GM12891 (cell line): ENCODE results near the gene MYH16.
"Not testable (repeated sequence)": the region's sequence is repeated elsewhere in the genome, so short reads cannot be mapped to it uniquely, and the experiment has no call there.

Experiments used
- DNase-seq: peaks from one replicate; pipeline ENCODE4 v3.0.0; 2011; ENCODE audit warnings: low spot score; ENCODE audit not compliant: insufficient read length
- FAIRE-seq: peaks from 2 replicates; lab custom pipeline; 2011; peaks lifted over from hg19 to GRCh38; lab: Jason Lieb, UNC
- PAX5 ChIP-seq: IDR thresholded peaks from 2 replicates; pipeline ENCODE4 v1.6.1; 2011; ENCODE audit warnings: low read length, moderate library complexity, mild to moderate bottlenecking; ENCODE audit not compliant: insufficient read depth, severe bottlenecking
- POLR2A ChIP-seq: IDR thresholded peaks from 2 replicates; pipeline ENCODE4 v1.6.1; 2011; ENCODE audit warnings: low read depth, low read length, control low read depth
- POLR2AphosphoS5 ChIP-seq: IDR thresholded peaks from 2 replicates; pipeline ENCODE4 v1.6.1; 2011; ENCODE audit warnings: low read depth, low read length, control low read depth
- POU2F2 ChIP-seq: IDR thresholded peaks from 2 replicates; pipeline ENCODE4 v1.6.1; 2011; ENCODE audit warnings: low read depth, mild to moderate bottlenecking, control low read depth, low read length, moderate library complexity
- SPI1 ChIP-seq: IDR thresholded peaks from 2 replicates; pipeline ENCODE4 v1.6.1; 2011; ENCODE audit warnings: low read depth, low read length, control low read depth
- TAF1 ChIP-seq: IDR thresholded peaks from 2 replicates; pipeline ENCODE4 v1.6.1; 2011; ENCODE audit warnings: low read depth, low read length, control low read depth

Gene MYH16

DNA sequence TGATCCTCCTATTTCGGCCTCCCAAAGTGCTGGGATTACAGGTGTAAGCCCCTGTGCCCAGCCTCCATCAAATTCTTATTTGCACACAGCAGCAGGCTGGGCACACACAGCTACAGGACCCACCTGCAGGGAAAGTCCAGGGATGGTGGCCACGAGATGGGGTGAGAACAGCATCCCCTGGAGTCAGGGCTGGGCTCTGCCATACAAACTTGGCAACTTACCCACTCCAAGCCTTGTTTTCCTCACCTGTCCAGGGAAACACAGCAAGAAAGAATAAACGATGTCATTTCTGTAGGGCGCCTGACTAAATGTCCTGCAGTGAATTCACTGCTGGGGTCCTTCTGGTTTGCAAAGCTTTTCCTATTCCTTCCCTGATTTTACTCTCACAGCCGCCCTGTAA lies 5.5 kb downstream of the MYH16 start:
- no peak for FAIRE-seq
- DNase-seq, result no peak
- TF ChIP-seq POLR2A (no peak), TAF1 (no peak), SPI1 (no peak), POLR2AphosphoS5 (no peak), POU2F2 (no peak), PAX5 (no peak)

DNA sequence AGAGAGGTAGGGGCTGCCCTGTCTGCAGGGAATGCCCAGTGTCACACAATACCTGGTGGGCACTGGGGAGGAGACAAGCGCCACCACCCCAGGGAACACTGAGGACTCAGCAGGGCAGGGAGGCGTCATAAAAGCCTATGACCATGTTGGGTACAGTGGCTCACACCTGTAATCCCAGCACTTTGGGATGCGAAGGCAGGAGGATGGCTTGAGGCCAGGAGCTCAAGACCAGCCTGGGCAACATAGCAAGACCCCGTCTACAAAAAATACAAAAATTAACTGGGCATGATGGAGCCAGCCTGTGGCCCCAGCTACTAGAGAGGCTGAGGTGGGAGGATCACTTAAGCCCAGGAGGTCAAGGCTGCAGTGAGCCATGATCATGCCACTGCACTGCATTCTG lies 11.5 kb downstream of the MYH16 start:
- not testable (repeated sequence) for DNase-seq, FAIRE-seq

DNA sequence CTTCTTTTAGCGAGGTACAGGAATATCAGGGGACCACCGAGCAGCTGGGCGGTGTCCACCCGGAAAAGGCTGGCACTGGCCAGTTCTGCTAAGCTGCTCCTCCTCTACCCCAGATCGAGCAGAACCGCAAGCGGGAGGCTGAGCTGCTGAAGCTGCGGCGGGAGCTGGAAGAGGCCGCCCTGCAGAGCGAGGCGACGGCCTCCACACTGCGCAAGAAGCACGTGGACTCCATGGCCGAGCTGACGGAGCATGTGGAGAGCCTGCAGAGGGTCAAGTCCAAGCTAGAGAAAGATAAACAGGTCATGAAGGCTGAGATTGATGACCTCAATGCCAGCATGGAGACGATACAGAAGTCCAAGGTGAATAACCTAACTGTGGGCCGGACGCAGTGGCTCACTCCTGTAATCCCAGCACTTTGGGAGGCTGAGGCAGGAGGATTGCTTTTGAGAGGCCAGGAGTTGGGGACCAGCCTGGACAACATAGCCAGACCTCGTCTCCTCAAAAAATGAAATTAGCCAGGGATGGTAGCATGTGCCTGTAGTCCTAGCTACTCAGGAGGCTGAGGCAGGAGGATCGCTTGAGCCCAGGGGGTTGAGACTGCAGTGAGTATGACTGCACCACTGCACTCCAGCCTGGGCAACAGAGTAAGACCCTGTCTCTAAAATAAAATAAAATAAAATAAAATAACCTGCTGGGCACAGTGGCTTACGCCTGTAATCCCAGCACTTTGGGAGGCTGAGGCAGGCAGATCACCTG lies 15.3 kb downstream of the MYH16 start:
- DNase-seq, result no peak
- TF ChIP-seq TAF1 (no peak), SPI1 (no peak), POLR2A (no peak), PAX5 (no peak), POU2F2 (no peak), POLR2AphosphoS5 (no peak)
- FAIRE-seq, result no peak

DNA sequence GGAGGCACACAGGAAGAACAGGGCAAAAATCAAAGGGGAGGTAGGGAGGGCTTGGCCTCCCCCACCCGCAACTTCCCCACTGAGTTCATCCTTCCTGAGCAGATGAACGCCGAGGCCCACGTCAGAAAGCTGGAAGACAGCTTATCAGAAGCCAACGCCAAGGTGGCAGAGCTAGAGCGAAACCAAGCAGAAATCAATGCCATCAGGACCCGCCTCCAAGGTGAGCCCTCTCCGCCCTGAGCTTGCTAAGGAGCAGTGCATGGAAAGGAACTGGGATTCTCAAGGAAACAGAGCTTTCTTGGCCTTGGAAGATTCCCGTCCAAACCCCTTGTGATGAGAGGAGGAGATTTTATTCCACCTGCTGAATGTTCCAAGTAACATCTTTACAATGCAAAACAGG lies 16.5 kb downstream of the MYH16 start:
- DNase-seq (no peak), FAIRE-seq (no peak)
- TF ChIP-seq PAX5 (no peak), POLR2A (no peak), POLR2AphosphoS5 (no peak), TAF1 (no peak), SPI1 (no peak)

DNA sequence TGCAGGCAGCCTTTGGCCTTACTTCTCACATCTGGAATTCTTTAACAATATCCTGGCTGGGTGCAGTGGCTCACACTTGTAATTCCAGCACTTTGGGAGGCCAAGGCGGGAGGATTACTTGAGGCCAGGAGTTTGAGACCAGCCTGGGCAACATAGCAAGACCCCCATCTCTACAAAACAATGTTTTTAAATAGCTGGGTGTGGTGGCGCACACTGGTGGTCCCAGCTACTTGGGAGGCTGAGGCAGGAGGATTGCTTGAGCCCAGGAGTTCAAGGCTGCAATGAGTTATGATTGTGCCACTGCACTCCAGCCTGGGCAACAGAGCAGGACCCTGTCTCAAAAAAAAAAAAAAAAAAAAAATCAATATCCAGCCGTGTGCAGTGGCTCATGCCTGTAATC lies 17.5 kb downstream of the MYH16 start:
- DNase-seq, FAIRE-seq: not testable (repeated sequence)

DNA sequence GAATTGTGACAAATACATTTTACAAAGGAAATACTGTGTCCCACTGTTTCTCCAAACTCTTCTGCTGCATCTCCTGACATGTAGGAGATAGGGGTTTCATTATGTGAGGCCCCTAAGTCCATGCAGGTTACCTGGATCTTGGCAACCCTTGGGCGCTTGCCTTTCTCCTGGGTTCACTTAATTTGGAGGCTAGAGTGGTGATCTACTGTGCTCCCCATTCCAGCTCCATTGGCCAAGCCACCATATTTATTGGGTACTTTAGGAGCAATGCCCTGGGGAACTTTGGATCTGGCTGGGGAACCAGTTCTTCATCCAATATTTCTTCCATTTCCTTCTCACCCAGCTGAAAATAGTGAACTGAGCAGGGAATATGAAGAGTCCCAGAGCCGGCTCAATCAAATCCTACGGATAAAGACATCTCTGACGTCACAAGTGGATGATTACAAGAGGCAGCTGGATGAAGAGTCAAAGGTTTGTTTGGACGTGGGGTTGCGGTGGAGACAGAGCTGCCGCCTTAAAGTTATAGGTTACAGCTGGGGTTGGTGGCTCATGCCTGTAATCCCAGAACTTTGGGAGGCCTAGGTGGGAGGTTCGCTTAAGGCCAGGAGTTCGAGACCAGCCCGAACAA lies 18.5 kb downstream of the MYH16 start:
- FAIRE-seq (no peak), DNase-seq (no peak)
- TF ChIP-seq PAX5 (no peak), SPI1 (no peak), POU2F2 (no peak), TAF1 (no peak), POLR2A (no peak), POLR2AphosphoS5 (no peak)

DNA sequence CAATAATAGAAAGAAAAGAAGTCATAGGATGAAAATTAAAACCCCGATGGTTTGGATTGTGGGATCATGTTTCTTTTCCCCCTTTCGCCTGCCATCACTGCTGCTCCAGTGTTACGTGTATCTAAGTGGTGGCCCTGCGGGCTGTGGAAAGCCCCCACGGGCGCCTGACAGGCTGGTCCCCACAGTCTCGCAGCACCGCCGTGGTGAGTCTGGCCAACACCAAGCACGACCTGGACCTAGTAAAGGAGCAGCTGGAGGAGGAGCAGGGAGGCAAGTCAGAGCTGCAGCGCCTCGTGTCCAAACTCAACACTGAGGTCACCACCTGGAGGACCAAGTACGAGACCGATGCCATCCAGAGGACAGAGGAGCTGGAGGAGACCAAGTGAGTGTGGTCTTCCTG lies 19.5 kb downstream of the MYH16 start:
- DNase-seq (no peak), FAIRE-seq (no peak)
- TF ChIP-seq POU2F2, result no peak
- no peak for TF ChIP-seq SPI1
- no peak for TF ChIP-seq TAF1
- TF ChIP-seq PAX5, result no peak

DNA sequence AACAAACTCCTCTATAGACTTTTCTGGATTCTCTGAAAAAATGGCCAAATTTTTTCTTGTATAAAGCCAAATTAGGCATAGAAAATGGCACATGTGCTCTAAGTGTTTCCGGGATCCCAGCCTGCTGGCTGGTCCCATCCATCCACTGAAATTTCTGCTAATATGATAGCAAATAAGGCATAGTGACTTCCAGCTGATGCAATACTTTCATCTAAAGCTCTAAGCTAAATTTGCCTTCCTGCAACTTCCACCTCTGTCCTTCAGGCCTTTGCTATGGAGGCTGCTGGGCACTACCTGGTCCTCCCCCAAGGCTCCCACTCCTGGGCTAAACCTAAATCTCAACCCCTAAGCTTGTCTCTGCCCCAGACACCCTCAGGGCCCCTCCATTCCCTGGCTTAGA lies 20.5 kb downstream of the MYH16 start:
- no peak for DNase-seq
- no peak for TF ChIP-seq PAX5
- TF ChIP-seq POLR2A, result no peak
- no peak for TF ChIP-seq TAF1
- no peak for TF ChIP-seq POLR2AphosphoS5
- no peak for TF ChIP-seq SPI1
- no peak for TF ChIP-seq POU2F2
- FAIRE-seq, result no peak

DNA sequence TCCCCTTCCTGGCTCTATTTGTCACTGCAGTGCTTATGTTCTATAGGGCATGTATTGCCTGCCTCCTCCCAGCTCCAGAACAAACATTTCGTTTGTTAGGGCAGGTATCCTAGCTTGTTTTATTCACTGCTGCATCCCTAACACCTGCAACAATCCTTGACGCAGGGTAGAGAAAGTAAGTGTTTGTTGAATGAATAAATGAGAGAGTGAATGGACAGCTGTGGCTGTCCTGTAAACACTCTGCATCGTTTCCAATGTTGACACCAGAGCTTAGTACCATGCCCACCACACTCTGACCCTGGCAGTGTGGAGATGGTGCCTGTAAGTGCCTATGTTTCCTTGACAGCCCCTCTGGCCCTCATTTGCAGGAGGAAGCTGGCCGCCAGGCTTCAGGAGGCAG lies 21.0 kb downstream of the MYH16 start:
- TF ChIP-seq SPI1 (no peak), POLR2A (no peak), POLR2AphosphoS5 (no peak), POU2F2 (no peak), PAX5 (no peak), TAF1 (no peak)
- no peak for DNase-seq
- FAIRE-seq, result no peak

DNA sequence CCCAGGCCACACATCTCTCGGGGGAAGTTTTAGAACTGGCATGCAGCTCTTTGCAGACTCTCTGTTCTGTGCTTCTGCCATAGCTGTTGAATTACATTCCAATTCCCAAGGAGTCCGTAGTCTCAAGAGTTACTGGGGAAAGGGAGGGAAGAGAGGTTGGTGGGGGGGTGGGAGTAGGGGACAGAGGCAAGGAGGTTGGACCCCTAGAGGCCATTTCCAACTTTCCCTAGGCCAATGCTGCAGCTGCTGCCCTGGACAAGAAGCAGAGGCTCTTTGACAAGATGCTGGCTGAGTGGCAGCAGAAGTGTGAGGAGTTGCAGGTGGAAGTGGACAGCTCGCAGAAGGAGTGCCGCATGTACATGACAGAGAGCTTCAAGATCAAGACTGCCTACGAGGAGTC lies 23.8 kb downstream of the MYH16 start:
- FAIRE-seq, result no peak
- no peak for TF ChIP-seq TAF1
- TF ChIP-seq PAX5, result no peak
- no peak for TF ChIP-seq POLR2AphosphoS5
- no peak for TF ChIP-seq POU2F2
- TF ChIP-seq SPI1, result no peak
- TF ChIP-seq POLR2A, result no peak
- no peak for DNase-seq
